NT2/D1 (cell line): ENCODE data around the gene CLEC16A.

Experiments
- YY1 ChIP-seq: IDR thresholded peaks from 2 replicates; pipeline ENCODE4 v1.6.1; 2011; ENCODE audit not compliant: insufficient read length, insufficient read depth
- ZNF274 ChIP-seq: IDR thresholded peaks from 2 replicates; pipeline ENCODE4 v1.6.1; 2011; ENCODE audit warnings: mild to moderate bottlenecking, low read depth, low read length

DNA sequence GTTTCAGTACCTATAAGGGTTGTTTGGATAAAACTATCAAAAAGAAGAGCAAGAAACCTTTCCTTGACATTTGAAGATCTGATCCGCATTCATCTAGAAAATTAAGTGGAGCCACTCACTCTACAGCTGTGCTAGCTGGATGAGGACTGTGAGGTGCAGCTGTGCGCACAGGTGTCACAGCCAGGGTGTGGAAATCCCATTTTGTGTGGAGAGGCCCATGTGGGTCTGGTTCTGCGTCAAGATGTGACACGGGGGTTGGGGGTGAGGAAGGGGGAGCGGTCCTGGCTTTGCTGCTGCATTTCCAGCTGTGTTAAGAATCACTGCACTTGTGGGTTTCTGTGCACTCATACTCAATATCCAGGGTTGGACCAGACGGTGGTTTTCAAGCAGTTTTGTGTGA, 70.7 kb downstream of the CLEC16A start:
- no peak for TF ChIP-seq ZNF274
- no peak for TF ChIP-seq YY1
